ENCODE data around the gene EVPLL. TPM values are rescaled to one million over a fixed set of nuclear protein-coding genes. Genes with fewer than 3 reads are reported as not detected.
"Not testable (repeated sequence)": the region's sequence is repeated elsewhere in the genome, so short reads cannot be mapped to it uniquely, and the experiment has no call there.

The EVPLL gene
- polyA plus RNA-seq, 3 donors: not detected

GRCh38 chr17:18374216-18374615 lies 3.4 kb upstream of the EVPLL start:
- WGBS (ENCODE audit: insufficient coverage): no CpG with 5 or more reads among the region's 7 CpGs
- DNase-seq: no peak
- no peak for TF ChIP-seq CTCF (IDR thresholded peaks at IDR 0.05)

GRCh38 chr17:18378205-18378505 lies 577 bp downstream of the EVPLL start:
- no peak for TF ChIP-seq CTCF (IDR thresholded peaks at IDR 0.05)
- Histone ChIP-seq H3K4me2 (replicated peaks; ENCODE audit: extremely low read depth, low read length, poor library complexity, severe bottlenecking) (no peak overlapping the region), H3K27ac (ENCODE audit: low read depth in 1 of 2, low read length in 2 of 2) (no peak overlapping the region), H3K79me2 (ENCODE audit: insufficient read depth, low read length) (no peaks in the 10 kb centered on the region), H3K27me3 (ENCODE audit: control insufficient read depth in 2 of 2, insufficient read depth in 2 of 2, low read length in 2 of 2) (peaks cover 0 to 23% of the 10 kb centered on the region in 2 donors), H2AFZ (ENCODE audit: insufficient read depth, low read depth, low read length, poor library complexity, severe bottlenecking) (no peak overlapping the region), H3K9me3 (replicated peaks in 1 of 2; ENCODE audit: control insufficient read depth in 1 of 2, insufficient read depth in 1 of 2, low read length in 2 of 2) (peaks cover 7% of the 10 kb centered on the region in 2 donors), H3K36me3 (replicated peaks in 1 of 2; ENCODE audit: control insufficient read depth in 1 of 2, insufficient read depth in 2 of 2, low read length in 2 of 2) (no peaks in the 10 kb centered on the region), H4K20me1 (ENCODE audit: insufficient read depth, low read length) (no peaks in the 10 kb centered on the region), H3K9ac (ENCODE audit: insufficient read depth, low read length, poor library complexity, severe bottlenecking) (no peak overlapping the region), H3K4me1 (ENCODE audit: control insufficient read depth in 1 of 2, insufficient read depth in 2 of 2, low read length in 2 of 2) (peaks cover 22 to 26% of the 10 kb centered on the region in 2 donors), H3K4me3 (replicated peaks in 1 of 3; ENCODE audit: low read depth in 2 of 3, low read length in 3 of 3) (no peak overlapping the region)
- Mint-ChIP-seq H3K4me1 (peaks cover 16% of the 10 kb centered on the region), H3K27me3 (ENCODE audit: low read depth in 3 of 3) (peaks cover 26 to 39% (median 34%) of the 10 kb centered on the region in 3 donors), H3K36me3 (peaks cover 4% of the 10 kb centered on the region in 2 donors), H3K27ac (no peak overlapping the region), H3K9me3 (peaks cover 7 to 18% (median 10%) of the 10 kb centered on the region in 7 donors), H3K4me3 (no peak overlapping the region)
- WGBS (ENCODE audit: insufficient coverage): 82% methylated on average over 2 of the region's 2 CpGs
- intact Hi-C loops (cut with micrococcal nuclease): no loop called here
- no peak for DNase-seq

More at GRCh38 chr17:18374216-18374615, 3.4 kb upstream of the EVPLL start:
- no peak overlapping the region for H3K4me3 Mint-ChIP-seq
- H3K9me3 Mint-ChIP-seq: peaks cover 7 to 13% (median 10%) of the 10 kb centered on the region in 7 donors
- peaks cover 21% of the 10 kb centered on the region for H3K4me1 Mint-ChIP-seq
- Histone ChIP-seq H2AFZ (ENCODE audit: insufficient read depth, low read depth, low read length, poor library complexity, severe bottlenecking) (no peak overlapping the region), H3K4me3 (replicated peaks in 1 of 3; ENCODE audit: low read depth in 2 of 3, low read length in 3 of 3) (no peak overlapping the region), H3K4me2 (replicated peaks; ENCODE audit: extremely low read depth, low read length, poor library complexity, severe bottlenecking) (no peak overlapping the region), H3K79me2 (ENCODE audit: insufficient read depth, low read length) (no peaks in the 10 kb centered on the region), H3K9ac (ENCODE audit: insufficient read depth, low read length, poor library complexity, severe bottlenecking) (no peak overlapping the region), H3K36me3 (replicated peaks in 1 of 2; ENCODE audit: control insufficient read depth in 1 of 2, insufficient read depth in 2 of 2, low read length in 2 of 2) (no peaks in the 10 kb centered on the region), H3K27me3 (ENCODE audit: control insufficient read depth in 2 of 2, insufficient read depth in 2 of 2, low read length in 2 of 2) (no peaks in the 10 kb centered on the region), H3K9me3 (replicated peaks in 1 of 2; ENCODE audit: control insufficient read depth in 1 of 2, insufficient read depth in 1 of 2, low read length in 2 of 2) (peaks cover 7% of the 10 kb centered on the region in 2 donors), H4K20me1 (ENCODE audit: insufficient read depth, low read length) (no peaks in the 10 kb centered on the region), H3K4me1 (ENCODE audit: control insufficient read depth in 1 of 2, insufficient read depth in 2 of 2, low read length in 2 of 2) (peaks cover 19 to 20% of the 10 kb centered on the region in 2 donors), H3K27ac (ENCODE audit: low read depth in 1 of 2, low read length in 2 of 2) (no peak overlapping the region)
- H3K36me3 Mint-ChIP-seq: peaks cover 0 to 4% of the 10 kb centered on the region in 2 donors
- H3K27ac Mint-ChIP-seq: no peak overlapping the region
- intact Hi-C loops (cut with micrococcal nuclease): no loop called here
- H3K27me3 Mint-ChIP-seq (ENCODE audit: low read depth in 3 of 3): peaks cover 3 to 15% (median 5%) of the 10 kb centered on the region in 3 donors

GRCh38 chr17:18378614-18379013 lies 1.0 kb downstream of the EVPLL start:
- H3K9me3 ChIP-seq (replicated peaks in 1 of 2; ENCODE audit: control insufficient read depth in 1 of 2, insufficient read depth in 1 of 2, low read length in 2 of 2); H3K4me3 Mint-ChIP-seq; H3K79me2 ChIP-seq (ENCODE audit: insufficient read depth, low read length); H3K36me3 ChIP-seq (replicated peaks in 1 of 2; ENCODE audit: control insufficient read depth in 1 of 2, insufficient read depth in 2 of 2, low read length in 2 of 2); intact Hi-C loops (cut with micrococcal nuclease); H4K20me1 ChIP-seq (ENCODE audit: insufficient read depth, low read length); H3K36me3 Mint-ChIP-seq; H3K4me2 ChIP-seq (replicated peaks; ENCODE audit: extremely low read depth, low read length, poor library complexity, severe bottlenecking); H3K4me3 ChIP-seq (replicated peaks in 1 of 3; ENCODE audit: low read depth in 2 of 3, low read length in 3 of 3); H3K27ac ChIP-seq (ENCODE audit: low read depth in 1 of 2, low read length in 2 of 2); DNase-seq; H2AFZ ChIP-seq (ENCODE audit: insufficient read depth, low read depth, low read length, poor library complexity, severe bottlenecking); H3K9ac ChIP-seq (ENCODE audit: insufficient read depth, low read length, poor library complexity, severe bottlenecking): not testable (repeated sequence)
- H3K4me1 Mint-ChIP-seq: peaks cover 16% of the 10 kb centered on the region
- peak overlapping the region in 1 of 7 donors; percentile 36 for H3K27ac Mint-ChIP-seq
- 100% methylated on average over 1 of the region's 5 CpGs for WGBS (ENCODE audit: insufficient coverage)
- H3K27me3 ChIP-seq (ENCODE audit: control insufficient read depth in 2 of 2, insufficient read depth in 2 of 2, low read length in 2 of 2): peaks cover 0 to 26% of the 10 kb centered on the region in 2 donors
- H3K9me3 Mint-ChIP-seq: peaks cover 7 to 18% (median 10%) of the 10 kb centered on the region in 7 donors
- peaks cover 22 to 26% of the 10 kb centered on the region in 2 donors for H3K4me1 ChIP-seq (ENCODE audit: control insufficient read depth in 1 of 2, insufficient read depth in 2 of 2, low read length in 2 of 2)
- H3K27me3 Mint-ChIP-seq (ENCODE audit: low read depth in 3 of 3): peaks cover 27 to 44% (median 38%) of the 10 kb centered on the region in 3 donors

All from CD14-positive monocyte (primary cell).